ENCODE measurements around the gene JPH2.

Gene JPH2

DNA sequence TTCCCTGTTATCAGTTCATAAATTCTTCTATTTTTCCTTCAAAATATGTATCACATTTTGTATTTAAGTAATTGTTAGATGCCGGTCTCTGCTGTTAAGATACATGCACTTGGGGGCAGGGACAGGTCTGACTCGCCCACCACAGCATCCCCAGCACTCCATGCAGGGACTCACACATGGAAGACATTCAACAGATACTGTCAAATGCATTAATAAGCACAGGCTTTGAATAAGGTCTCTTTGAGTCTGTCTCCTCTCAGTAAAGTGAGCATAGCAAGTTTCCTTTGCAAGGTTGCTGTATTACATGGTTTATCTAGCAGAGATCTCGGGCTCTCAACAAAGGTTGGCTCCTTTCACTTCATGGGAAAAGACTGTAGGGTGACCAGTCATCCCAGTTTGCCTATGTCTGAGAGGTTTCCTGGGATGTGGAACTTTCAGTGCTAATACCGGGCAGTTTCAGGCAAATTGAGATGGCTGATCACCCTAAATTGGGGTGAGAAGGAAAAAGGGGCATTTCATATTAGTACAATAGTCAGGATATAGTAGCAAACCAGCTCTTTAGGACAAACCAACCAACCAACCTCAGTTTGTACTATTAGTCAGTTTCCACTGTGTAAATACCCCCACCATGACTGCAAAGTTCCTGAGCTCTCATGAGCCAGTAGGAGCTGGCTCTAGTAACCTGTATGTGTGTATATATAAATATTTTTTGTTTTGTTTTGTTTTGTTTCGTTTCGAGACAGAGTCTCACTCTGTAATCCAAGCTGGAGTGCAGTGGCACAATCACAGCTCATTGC, 15.0 kb downstream of the JPH2 start:
- Histone ChIP-seq H3K4me3 (ENCODE audit: low read length) (no peak overlapping the region), H3K27me3 (ENCODE audit: control insufficient read depth, insufficient read depth, low read length) (no peaks in the 10 kb centered on the region), H3K4me1 (ENCODE audit: control insufficient read depth, insufficient read depth, low read length) (peaks cover 44% of the 10 kb centered on the region), H3K9me3 (replicated peaks; ENCODE audit: low read length) (no peaks in the 10 kb centered on the region), H3K36me3 (ENCODE audit: insufficient read depth, low read length) (no peaks in the 10 kb centered on the region), H3K9ac (ENCODE audit: low read depth, low read length) (peak overlapping the region; percentile 63), H3K4me2 (ENCODE audit: low read length) (peak overlapping the region; percentile 60)

DNA sequence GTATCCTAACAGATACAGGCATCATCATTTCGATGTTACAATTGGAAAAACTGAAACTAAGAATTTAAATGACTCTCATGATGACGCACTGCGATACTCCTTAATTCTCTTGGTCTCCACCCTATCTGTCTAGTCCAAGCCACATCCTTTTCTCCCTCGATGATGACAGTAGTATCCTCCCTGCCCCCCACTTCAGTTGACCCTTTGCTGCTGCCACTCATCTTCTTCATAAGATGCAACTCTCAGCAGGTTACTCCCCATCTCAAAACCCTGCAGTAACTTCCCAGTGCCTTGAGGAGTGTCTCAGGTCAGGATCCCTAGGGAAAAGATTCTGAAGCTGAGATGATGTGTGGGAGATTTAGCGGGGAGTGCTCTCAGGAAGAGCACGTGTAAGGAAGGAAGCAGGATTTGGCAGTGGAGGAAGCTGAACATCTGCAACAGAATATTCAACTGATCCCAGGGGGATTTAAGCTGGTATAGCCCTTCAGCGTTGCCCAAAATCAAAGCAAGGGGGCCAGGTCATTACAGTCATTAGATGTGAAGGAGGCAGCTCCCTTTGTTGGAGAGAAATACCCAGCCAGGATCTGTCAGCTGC, 16.1 kb downstream of the JPH2 start:
- Histone ChIP-seq H3K4me2 (ENCODE audit: low read length) (peak overlapping the region; percentile 60), H3K4me3 (ENCODE audit: low read length) (peak overlapping the region; percentile 27), H3K9ac (ENCODE audit: low read depth, low read length) (peak overlapping the region; percentile 63), H3K27me3 (ENCODE audit: control insufficient read depth, insufficient read depth, low read length) (no peaks in the 10 kb centered on the region), H3K4me1 (ENCODE audit: control insufficient read depth, insufficient read depth, low read length) (peaks cover 44% of the 10 kb centered on the region), H3K9me3 (replicated peaks; ENCODE audit: low read length) (no peaks in the 10 kb centered on the region), H3K36me3 (ENCODE audit: insufficient read depth, low read length) (no peaks in the 10 kb centered on the region)

DNA sequence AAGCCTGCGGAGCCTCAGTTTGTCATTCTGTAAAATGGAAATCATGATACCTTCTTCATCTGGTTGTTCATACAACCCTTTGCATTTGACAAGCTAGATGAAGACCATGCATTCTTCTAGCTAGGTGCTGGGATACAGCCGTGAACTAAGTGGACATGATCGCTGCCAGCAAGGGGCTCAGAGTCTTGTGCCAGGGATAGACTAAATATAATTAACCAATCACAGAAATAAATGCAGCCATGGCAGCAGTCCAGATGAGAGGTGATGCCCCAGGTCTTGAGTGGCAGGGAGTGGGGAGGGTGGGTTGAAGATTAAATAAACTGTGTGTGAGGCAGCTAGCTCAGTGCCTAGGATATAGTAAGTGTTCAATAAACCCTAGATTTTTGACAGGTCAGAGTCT, 19.3 kb downstream of the JPH2 start:
- peaks cover 44% of the 10 kb centered on the region for H3K4me1 ChIP-seq (ENCODE audit: control insufficient read depth, insufficient read depth, low read length)
- no peaks in the 10 kb centered on the region for H3K36me3 ChIP-seq (ENCODE audit: insufficient read depth, low read length)
- H3K27me3 ChIP-seq (ENCODE audit: control insufficient read depth, insufficient read depth, low read length), result peaks cover 10% of the 10 kb centered on the region
- no peaks in the 10 kb centered on the region for H3K9me3 ChIP-seq (replicated peaks; ENCODE audit: low read length)
- H3K9ac ChIP-seq (ENCODE audit: low read depth, low read length), result no peak overlapping the region
- no peak overlapping the region for H3K4me2 ChIP-seq (ENCODE audit: low read length)
- no peak overlapping the region for H3K4me3 ChIP-seq (ENCODE audit: low read length)

DNA sequence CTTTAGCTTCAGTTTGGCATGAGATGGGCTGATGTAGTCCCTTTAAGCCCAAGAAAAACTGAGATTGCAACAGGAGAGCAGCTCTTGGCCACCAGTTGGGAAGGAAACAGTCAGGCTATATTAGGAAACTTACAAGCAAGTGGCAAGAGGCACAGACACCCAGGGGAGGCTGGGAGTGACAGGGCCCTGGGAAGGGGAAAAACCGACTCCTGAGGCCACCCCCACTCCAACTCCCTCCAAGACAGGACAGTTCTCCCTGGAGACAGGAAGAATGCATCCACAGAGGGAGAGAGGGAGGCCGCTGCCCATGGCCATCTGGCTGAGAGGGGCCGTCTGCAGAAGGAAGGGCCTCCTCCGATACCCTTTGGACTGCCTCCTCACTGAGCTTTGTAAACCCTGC, 20.5 kb downstream of the JPH2 start:
- Histone ChIP-seq H3K9ac (ENCODE audit: low read depth, low read length) (peak overlapping the region; percentile 67), H3K4me1 (ENCODE audit: control insufficient read depth, insufficient read depth, low read length) (peaks cover 37% of the 10 kb centered on the region), H3K27me3 (ENCODE audit: control insufficient read depth, insufficient read depth, low read length) (peaks cover 10% of the 10 kb centered on the region), H3K4me2 (ENCODE audit: low read length) (peak overlapping the region; percentile 68), H3K36me3 (ENCODE audit: insufficient read depth, low read length) (no peaks in the 10 kb centered on the region), H3K4me3 (ENCODE audit: low read length) (peak overlapping the region; percentile 43), H3K9me3 (replicated peaks; ENCODE audit: low read length) (no peaks in the 10 kb centered on the region)

DNA sequence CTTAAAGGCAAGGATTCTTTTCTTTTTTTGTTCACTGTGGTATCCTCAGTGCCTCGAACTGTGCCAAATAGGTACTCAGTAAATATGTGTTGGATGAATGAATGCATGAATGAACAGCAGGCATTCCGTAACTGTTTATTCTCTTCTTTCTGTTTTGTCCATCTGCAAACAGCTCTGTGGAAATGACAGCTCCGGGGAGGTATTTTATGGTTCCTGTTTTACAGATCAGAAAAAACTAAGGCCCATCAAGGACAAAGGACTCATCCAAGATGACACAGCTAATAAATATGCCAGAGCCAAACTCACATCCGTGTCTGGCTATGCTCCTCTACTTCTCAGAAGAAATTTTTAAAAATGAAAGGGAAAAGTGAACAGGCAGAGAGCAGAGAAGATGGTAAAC, 21.0 kb downstream of the JPH2 start:
- H3K9ac ChIP-seq (ENCODE audit: low read depth, low read length), result peak overlapping the region; percentile 67
- H3K36me3 ChIP-seq (ENCODE audit: insufficient read depth, low read length), result no peaks in the 10 kb centered on the region

DNA sequence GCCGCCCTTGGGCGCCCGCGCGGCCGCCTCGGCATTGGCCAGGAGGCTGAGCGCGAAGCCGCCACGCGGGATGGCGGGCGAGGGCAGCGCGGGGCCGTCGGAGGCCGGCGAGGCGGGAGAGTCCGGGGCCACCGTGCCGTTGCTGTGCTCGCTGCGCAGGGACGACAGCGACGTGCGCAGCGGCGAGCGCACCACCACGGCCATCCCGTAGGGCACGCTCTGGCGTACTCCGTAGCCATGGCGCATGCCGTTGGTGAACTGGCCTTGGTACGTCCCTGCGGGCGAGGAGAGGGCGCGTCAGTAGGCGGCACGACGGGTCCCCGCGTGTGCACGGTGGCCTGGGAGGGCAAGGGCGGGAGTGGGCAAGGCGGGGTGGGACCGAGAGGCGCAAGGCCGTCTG, 26.9 kb downstream of the JPH2 start:
- no peaks in the 10 kb centered on the region for H3K36me3 ChIP-seq (ENCODE audit: insufficient read depth, low read length)
- peaks cover 10% of the 10 kb centered on the region for H3K27me3 ChIP-seq (ENCODE audit: control insufficient read depth, insufficient read depth, low read length)
- peaks cover 2% of the 10 kb centered on the region for H3K4me1 ChIP-seq (ENCODE audit: control insufficient read depth, insufficient read depth, low read length)
- H3K9ac ChIP-seq (ENCODE audit: low read depth, low read length), result no peak overlapping the region
- no peak overlapping the region for H3K4me3 ChIP-seq (ENCODE audit: low read length)
- H3K4me2 ChIP-seq (ENCODE audit: low read length), result no peak overlapping the region
- H3K9me3 ChIP-seq (replicated peaks; ENCODE audit: low read length), result no peaks in the 10 kb centered on the region

More for the DNA sequence above, 21.0 kb downstream of the JPH2 start:
- Histone ChIP-seq H3K4me3 (ENCODE audit: low read length) (peak overlapping the region; percentile 43), H3K27me3 (ENCODE audit: control insufficient read depth, insufficient read depth, low read length) (peaks cover 10% of the 10 kb centered on the region), H3K4me1 (ENCODE audit: control insufficient read depth, insufficient read depth, low read length) (peaks cover 32% of the 10 kb centered on the region), H3K9me3 (replicated peaks; ENCODE audit: low read length) (no peaks in the 10 kb centered on the region), H3K4me2 (ENCODE audit: low read length) (peak overlapping the region; percentile 68)

DNA sequence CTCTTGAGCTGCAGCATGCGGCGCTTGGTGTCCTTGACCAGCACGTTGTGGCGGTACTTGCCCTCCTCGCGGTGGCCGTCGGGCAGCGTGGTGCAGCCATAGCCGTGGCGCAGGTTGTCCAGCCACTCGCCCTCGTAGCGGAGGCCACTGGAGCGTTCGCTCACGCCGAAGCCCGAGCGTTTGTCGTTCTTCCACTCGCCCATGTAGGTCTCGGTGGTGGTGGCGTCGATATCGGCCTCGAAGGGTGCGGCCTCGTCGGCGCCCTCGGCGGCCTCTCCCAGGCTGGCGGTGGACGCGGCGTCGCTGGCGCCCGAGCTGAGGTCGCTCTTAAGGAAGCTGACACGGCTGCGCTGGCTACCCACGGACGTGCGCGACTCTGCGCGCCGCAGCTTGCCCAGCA, 27.3 kb downstream of the JPH2 start:
- Histone ChIP-seq H3K9me3 (replicated peaks; ENCODE audit: low read length) (no peaks in the 10 kb centered on the region), H3K4me2 (ENCODE audit: low read length) (no peak overlapping the region), H3K4me3 (ENCODE audit: low read length) (no peak overlapping the region), H3K36me3 (ENCODE audit: insufficient read depth, low read length) (no peaks in the 10 kb centered on the region), H3K27me3 (ENCODE audit: control insufficient read depth, insufficient read depth, low read length) (peaks cover 10% of the 10 kb centered on the region), H3K4me1 (ENCODE audit: control insufficient read depth, insufficient read depth, low read length) (peaks cover 2% of the 10 kb centered on the region), H3K9ac (ENCODE audit: low read depth, low read length) (no peak overlapping the region)

DNA sequence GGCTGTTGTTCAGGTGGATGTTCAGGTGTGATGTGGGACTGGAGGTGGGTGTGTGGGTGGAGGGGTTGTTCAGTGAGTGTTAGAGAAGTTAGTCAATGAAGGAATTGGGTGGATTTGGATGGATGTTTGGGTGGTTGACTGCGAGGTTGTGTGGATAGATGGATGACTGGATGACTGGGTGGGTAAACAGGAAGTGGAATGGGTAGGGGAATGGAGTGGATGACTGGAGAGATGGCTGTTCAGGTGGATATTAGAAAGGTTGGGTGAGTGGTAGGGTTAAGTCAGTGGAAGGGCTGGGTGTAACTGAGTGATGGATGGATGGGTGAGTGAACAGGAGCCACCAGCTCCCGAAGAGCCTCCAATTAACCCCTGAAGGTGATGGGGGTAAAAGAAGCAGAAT, 27.9 kb downstream of the JPH2 start:
- no peak overlapping the region for H3K4me3 ChIP-seq (ENCODE audit: low read length)
- H3K4me2 ChIP-seq (ENCODE audit: low read length), result no peak overlapping the region
- no peak overlapping the region for H3K9ac ChIP-seq (ENCODE audit: low read depth, low read length)
- peaks cover 10% of the 10 kb centered on the region for H3K27me3 ChIP-seq (ENCODE audit: control insufficient read depth, insufficient read depth, low read length)
- H3K36me3 ChIP-seq (ENCODE audit: insufficient read depth, low read length), result no peaks in the 10 kb centered on the region
- H3K4me1 ChIP-seq (ENCODE audit: control insufficient read depth, insufficient read depth, low read length), result peaks cover 7% of the 10 kb centered on the region
- no peaks in the 10 kb centered on the region for H3K9me3 ChIP-seq (replicated peaks; ENCODE audit: low read length)

DNA sequence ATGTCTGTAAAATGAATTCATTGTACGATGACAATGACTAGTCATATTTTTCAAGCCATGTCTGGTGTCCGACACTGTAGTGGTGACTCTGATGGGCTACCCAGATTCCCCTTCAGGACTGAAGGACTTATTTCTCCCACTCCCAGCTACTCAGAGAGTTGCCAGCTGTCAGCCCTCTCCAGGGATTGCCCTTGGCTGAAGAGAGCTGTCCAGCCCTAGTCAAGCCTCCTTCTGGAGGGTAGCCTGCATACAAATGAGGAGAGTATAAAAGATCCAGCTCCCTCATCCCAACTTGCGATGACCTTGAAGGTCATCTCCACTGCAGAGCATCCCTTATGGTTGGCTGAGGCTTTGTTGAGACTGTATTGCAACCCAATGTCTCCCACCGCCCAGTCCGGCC, 29.9 kb downstream of the JPH2 start:
- Histone ChIP-seq H3K4me2 (ENCODE audit: low read length) (no peak overlapping the region), H3K27me3 (ENCODE audit: control insufficient read depth, insufficient read depth, low read length) (peaks cover 6% of the 10 kb centered on the region), H3K9ac (ENCODE audit: low read depth, low read length) (no peak overlapping the region), H3K9me3 (replicated peaks; ENCODE audit: low read length) (no peaks in the 10 kb centered on the region), H3K36me3 (ENCODE audit: insufficient read depth, low read length) (no peaks in the 10 kb centered on the region), H3K4me1 (ENCODE audit: control insufficient read depth, insufficient read depth, low read length) (peaks cover 10% of the 10 kb centered on the region), H3K4me3 (ENCODE audit: low read length) (no peak overlapping the region)

DNA sequence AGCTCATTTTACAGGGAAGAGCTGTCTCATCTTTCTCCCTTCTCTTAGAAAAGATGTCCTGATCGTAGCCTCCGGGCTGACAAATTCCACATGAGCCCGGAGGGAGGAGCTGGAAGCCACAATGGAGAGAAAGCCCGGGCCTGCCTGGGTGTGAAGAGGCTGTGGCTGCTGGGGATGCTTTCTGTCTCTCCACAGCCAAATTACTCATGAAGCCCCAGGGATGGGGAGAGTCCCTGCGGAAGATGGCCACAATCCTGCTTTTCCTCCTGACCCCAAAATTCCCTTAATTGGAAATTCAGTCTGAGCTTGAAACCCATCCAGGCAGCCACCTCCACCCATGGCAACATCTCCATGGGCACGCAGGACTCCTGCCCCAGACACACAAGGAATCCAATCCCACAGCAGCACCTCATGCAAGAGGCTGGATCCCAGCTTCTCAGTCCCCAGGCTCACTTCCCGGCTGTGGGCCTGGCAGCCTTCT, 32.4 kb downstream of the JPH2 start:
- H3K4me2 ChIP-seq (ENCODE audit: low read length), result no peak overlapping the region
- H3K36me3 ChIP-seq (ENCODE audit: insufficient read depth, low read length), result no peaks in the 10 kb centered on the region
- peak overlapping the region; percentile 36 for H3K9ac ChIP-seq (ENCODE audit: low read depth, low read length)
- H3K4me1 ChIP-seq (ENCODE audit: control insufficient read depth, insufficient read depth, low read length), result peaks cover 10% of the 10 kb centered on the region
- no peak overlapping the region for H3K4me3 ChIP-seq (ENCODE audit: low read length)
- H3K27me3 ChIP-seq (ENCODE audit: control insufficient read depth, insufficient read depth, low read length), result peaks cover 6% of the 10 kb centered on the region
- no peaks in the 10 kb centered on the region for H3K9me3 ChIP-seq (replicated peaks; ENCODE audit: low read length)

DNA sequence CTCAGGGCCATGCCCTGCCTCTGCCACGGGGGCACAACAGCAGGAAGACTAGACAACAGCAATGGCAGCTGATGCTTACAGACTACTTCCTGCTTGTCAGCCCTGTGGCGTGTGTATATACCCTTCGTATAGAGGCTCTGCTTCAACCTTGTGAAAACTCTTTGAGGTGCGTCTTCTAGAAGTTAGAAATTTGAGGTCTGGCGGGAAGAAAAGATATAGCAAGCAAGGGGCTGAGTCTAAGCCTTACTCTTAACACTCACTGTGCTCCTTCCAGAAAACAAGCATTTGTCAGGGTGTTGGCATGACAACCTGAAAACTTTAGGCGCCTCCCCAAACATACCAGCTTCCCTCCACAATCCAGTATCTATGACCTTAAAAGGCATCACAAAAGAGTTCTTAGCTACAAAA, 33.3 kb downstream of the JPH2 start:
- Histone ChIP-seq H3K4me2 (ENCODE audit: low read length) (no peak overlapping the region), H3K9me3 (replicated peaks; ENCODE audit: low read length) (no peaks in the 10 kb centered on the region), H3K27me3 (ENCODE audit: control insufficient read depth, insufficient read depth, low read length) (peaks cover 6% of the 10 kb centered on the region), H3K36me3 (ENCODE audit: insufficient read depth, low read length) (no peaks in the 10 kb centered on the region), H3K4me1 (ENCODE audit: control insufficient read depth, insufficient read depth, low read length) (peaks cover 10% of the 10 kb centered on the region), H3K4me3 (ENCODE audit: low read length) (no peak overlapping the region), H3K9ac (ENCODE audit: low read depth, low read length) (no peak overlapping the region)
